Stimulated activated memory B cell treated with anti-CD40 and anti-IgM and Interleukin-4, amounts not matched to agents 10 μg/mL and 1 μg/mL and 100 μg/mL, for 72 hours (primary cell): ENCODE data around the gene STXBP4.

Experiments
- ATAC-seq: fragments of 150-1000 bp; cut with Tn5 transposase; 2 replicates; pipeline ENCODE4 v1.10.0; 2021
- H3K27ac Mint-ChIP-seq: one replicate; pipeline ENCODE4 v1.8.0; 2022; ENCODE audit warnings: mild to moderate bottlenecking, mixed read lengths
- H3K27me3 Mint-ChIP-seq: one replicate; pipeline ENCODE4 v1.8.0; 2022; ENCODE audit warnings: mixed read lengths
- H3K36me3 Mint-ChIP-seq: one replicate; pipeline ENCODE4 v1.8.0; 2022; ENCODE audit warnings: mixed read lengths
- H3K4me1 Mint-ChIP-seq: one replicate; pipeline ENCODE4 v1.8.0; 2022; ENCODE audit warnings: mixed read lengths
- H3K4me3 Mint-ChIP-seq: one replicate; pipeline ENCODE4 v1.8.0; 2022; ENCODE audit warnings: mild to moderate bottlenecking, moderate library complexity, mixed read lengths
- H3K9me3 Mint-ChIP-seq: one replicate; pipeline ENCODE4 v1.8.0; 2022; ENCODE audit warnings: mixed read lengths

Gene STXBP4

GRCh38 chr17:55219459-55219858, 250.9 kb downstream of the STXBP4 start:
- Mint-ChIP-seq H3K4me3 (no peak overlapping the region), H3K27me3 (peaks cover 38% of the 10 kb centered on the region), H3K36me3 (no peaks in the 10 kb centered on the region), H3K27ac (no peak overlapping the region), H3K4me1 (no peaks in the 10 kb centered on the region), H3K9me3 (no peaks in the 10 kb centered on the region)
- ATAC-seq: no peak

- ATAC-seq: no peak
- Mint-ChIP-seq H3K9me3 (no peaks in the 10 kb centered on the region), H3K36me3 (no peaks in the 10 kb centered on the region), H3K4me3 (no peak overlapping the region), H3K27ac (no peak overlapping the region), H3K27me3 (peaks cover 39% of the 10 kb centered on the region), H3K4me1 (no peaks in the 10 kb centered on the region)
Observed at GRCh38 chr17:55219934-55220333, 251.4 kb downstream of the STXBP4 start.
